Parathyroid adenoma (tissue), 2 donors: ENCODE results near the gene EOLA1.
"Not testable (repeated sequence)": the region's sequence is repeated elsewhere in the genome, so short reads cannot be mapped to it uniquely, and the experiment has no call there.

Experiments used
- H2AFZ ChIP-seq: fragments of 300-600 bp; sonication (generic); one replicate; pipeline ENCODE4 v1.7.0; 2017; ENCODE audit warnings: antibody characterized with exemption, mild to moderate bottlenecking
- H3K27ac ChIP-seq: fragments of 300-600 bp; sonication (generic); one replicate; pipeline ENCODE4 v1.7.0; 2017
- H3K27me3 ChIP-seq: fragments of 300-600 bp; sonication (generic); one replicate; pipeline ENCODE4 v1.7.0; 2017; ENCODE audit warnings: low read length; ENCODE audit not compliant: control insufficient read depth, insufficient read depth
- H3K36me3 ChIP-seq: fragments of 300-600 bp; sonication (generic); one replicate; pipeline ENCODE4 v1.7.0; 2017; ENCODE audit warnings: low read length; ENCODE audit not compliant: control insufficient read depth, insufficient read depth
- H3K4me1 ChIP-seq: fragments of 300-600 bp; sonication (generic); one replicate; pipeline ENCODE4 v1.7.0; 2017; ENCODE audit warnings: control low read depth
- H3K4me2 ChIP-seq: fragments of 300-600 bp; sonication (generic); one replicate; pipeline ENCODE4 v1.7.0; 2017; ENCODE audit warnings: low read length
- H3K4me3 ChIP-seq: fragments of 300-600 bp; sonication (generic); one replicate; pipeline ENCODE4 v1.7.0; 2017; ENCODE audit warnings: low read depth, low read length
- H3K79me2 ChIP-seq: fragments of 300-600 bp; sonication (generic); one replicate; pipeline ENCODE4 v1.7.0; 2017; ENCODE audit warnings: control low read depth
- H3K9ac ChIP-seq: fragments of 300-600 bp; sonication (generic); one replicate; pipeline ENCODE4 v1.7.0; 2017; ENCODE audit warnings: mild to moderate bottlenecking
- H3K9me3 ChIP-seq: fragments of 300-600 bp; sonication (generic); one replicate; pipeline ENCODE4 v1.7.0; 2017; ENCODE audit warnings: low read length; ENCODE audit not compliant: control insufficient read depth
- CTCF ChIP-seq: fragments of 300-600 bp; sonication (generic); IDR thresholded peaks from one replicate; pipeline ENCODE4 v1.7.0; 2017; ENCODE audit warnings: antibody characterized with exemption, mild to moderate bottlenecking
- donor health status: primary hyperparathyroidism.

EOLA1 gene

GRCh38 chrX:149495573-149496071 is 45.2 kb upstream of the EOLA1 start:
- no peak for TF ChIP-seq CTCF
- Histone ChIP-seq H3K36me3 (no peaks in the 10 kb centered on the region), H3K9me3 (no peaks in the 10 kb centered on the region), H3K4me1 (no peaks in the 10 kb centered on the region), H3K4me2 (no peak overlapping the region), H3K27ac (no peak overlapping the region), H3K9ac (no peak overlapping the region), H3K27me3 (no peaks in the 10 kb centered on the region), H3K79me2 (peaks cover 10% of the 10 kb centered on the region), H2AFZ (no peak overlapping the region), H3K4me3 (no peak overlapping the region)

DNA sequence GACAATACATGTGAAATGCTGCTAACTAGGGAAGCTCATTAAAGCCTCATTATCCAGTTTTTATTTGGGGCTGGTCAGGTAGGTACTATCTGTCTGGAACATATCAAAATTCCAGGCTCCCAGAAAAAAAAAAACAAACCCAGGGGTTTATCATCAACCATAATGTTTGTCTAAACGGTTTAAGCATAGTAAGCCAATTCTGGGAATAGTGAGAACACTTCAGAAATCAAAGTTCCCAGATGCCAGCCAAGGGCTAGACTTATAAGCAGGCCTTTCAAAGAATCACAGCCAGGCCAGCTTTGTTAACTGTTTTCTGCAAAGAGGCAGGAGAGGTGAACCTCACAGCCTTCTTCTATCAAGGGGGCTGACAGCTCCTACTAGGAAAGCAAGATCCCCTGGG is 43.8 kb upstream of the EOLA1 start:
- H3K27me3 ChIP-seq = no peaks in the 10 kb centered on the region
- no peaks in the 10 kb centered on the region for H3K36me3 ChIP-seq
- no peaks in the 10 kb centered on the region for H3K4me1 ChIP-seq
- no peak overlapping the region for H3K27ac ChIP-seq
- H3K9me3 ChIP-seq = no peaks in the 10 kb centered on the region
- H3K4me2 ChIP-seq = no peak overlapping the region
- H3K4me3 ChIP-seq = no peak overlapping the region
- no peak for TF ChIP-seq CTCF
- no peak overlapping the region for H2AFZ ChIP-seq
- H3K9ac ChIP-seq = no peak overlapping the region
- peaks cover 13% of the 10 kb centered on the region for H3K79me2 ChIP-seq

DNA sequence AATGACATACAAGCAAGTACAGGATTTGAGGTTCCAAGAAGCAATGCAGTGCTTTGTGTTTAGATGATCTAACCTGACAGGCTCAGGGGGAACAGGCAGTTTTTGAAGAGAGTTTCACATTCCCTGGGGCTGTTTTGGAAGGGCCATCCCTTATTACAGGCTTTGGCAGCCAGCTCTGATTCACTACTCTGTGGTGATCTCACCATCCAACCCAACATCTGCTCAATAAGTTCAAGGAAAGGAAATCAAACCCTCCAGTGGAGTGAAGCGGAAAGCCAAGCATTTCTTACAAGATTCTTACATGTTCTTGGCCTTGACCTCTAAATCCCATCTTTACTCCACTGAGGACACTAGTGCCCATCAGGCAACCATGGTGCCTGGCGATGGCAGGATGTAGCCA is 43.2 kb upstream of the EOLA1 start:
- no peak for TF ChIP-seq CTCF
- H3K9me3 ChIP-seq = no peaks in the 10 kb centered on the region

GRCh38 chrX:149498767-149499166 is 42.0 kb upstream of the EOLA1 start:
- H3K4me3 ChIP-seq = no peak overlapping the region
- no peaks in the 10 kb centered on the region for H3K4me1 ChIP-seq
- peaks cover 15% of the 10 kb centered on the region for H3K79me2 ChIP-seq
- no peak overlapping the region for H3K9ac ChIP-seq
- no peak overlapping the region for H3K4me2 ChIP-seq
- no peaks in the 10 kb centered on the region for H3K27me3 ChIP-seq
- TF ChIP-seq CTCF = no peak
- no peaks in the 10 kb centered on the region for H3K9me3 ChIP-seq
- no peaks in the 10 kb centered on the region for H3K36me3 ChIP-seq
- H2AFZ ChIP-seq = no peak overlapping the region
- H3K27ac ChIP-seq = no peak overlapping the region

More for the DNA sequence above, 43.2 kb upstream of the EOLA1 start:
- Histone ChIP-seq H3K79me2 (peaks cover 15% of the 10 kb centered on the region), H3K4me3 (no peak overlapping the region), H3K36me3 (no peaks in the 10 kb centered on the region), H2AFZ (no peak overlapping the region), H3K4me2 (no peak overlapping the region), H3K27me3 (no peaks in the 10 kb centered on the region), H3K27ac (no peak overlapping the region), H3K4me1 (no peaks in the 10 kb centered on the region), H3K9ac (no peak overlapping the region)

DNA sequence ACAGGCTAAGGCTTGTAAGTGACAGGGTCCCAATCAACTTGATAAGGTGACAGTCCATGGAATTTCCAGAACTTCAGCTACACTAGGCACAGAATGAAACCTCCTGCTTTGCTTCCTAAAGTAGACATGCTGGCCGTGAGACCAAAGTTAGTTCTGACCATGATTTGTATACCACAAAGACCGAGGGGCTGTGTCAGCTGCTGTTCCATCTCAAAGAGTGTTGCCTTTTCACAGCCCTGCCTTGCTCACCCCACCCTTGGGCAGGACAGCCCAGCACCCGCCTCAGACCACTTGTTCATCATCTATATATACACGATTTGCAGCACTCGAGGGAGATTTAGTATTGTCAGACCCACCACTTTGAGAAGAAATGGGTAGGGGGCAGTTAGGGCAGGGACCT is 41.0 kb upstream of the EOLA1 start:
- Histone ChIP-seq H3K9me3 (no peaks in the 10 kb centered on the region), H3K4me3 (no peak overlapping the region), H3K4me1 (no peaks in the 10 kb centered on the region), H3K4me2 (no peak overlapping the region), H3K27me3 (no peaks in the 10 kb centered on the region), H3K27ac (no peak overlapping the region), H3K79me2 (peaks cover 15% of the 10 kb centered on the region), H3K36me3 (no peaks in the 10 kb centered on the region), H2AFZ (no peak overlapping the region), H3K9ac (no peak overlapping the region)
- TF ChIP-seq CTCF = no peak

GRCh38 chrX:149502923-149503322 is 37.9 kb upstream of the EOLA1 start:
- not testable (repeated sequence) for H2AFZ ChIP-seq, H3K36me3 ChIP-seq, H3K4me2 ChIP-seq, H3K9ac ChIP-seq, H3K79me2 ChIP-seq, H3K9me3 ChIP-seq, H3K4me1 ChIP-seq, H3K4me3 ChIP-seq, H3K27me3 ChIP-seq
- H3K27ac ChIP-seq = peak overlapping the region; percentile 70

GRCh38 chrX:149503446-149503845 is 37.4 kb upstream of the EOLA1 start:
- not testable (repeated sequence) for H3K79me2 ChIP-seq, H3K9me3 ChIP-seq, H3K4me2 ChIP-seq, H3K36me3 ChIP-seq, H3K27me3 ChIP-seq, H3K4me1 ChIP-seq, H3K4me3 ChIP-seq, H3K9ac ChIP-seq, H2AFZ ChIP-seq
- peak overlapping the region; percentile 96 for H3K27ac ChIP-seq
